ENCODE data around the gene HARBI1. TPM values are rescaled to one million over a fixed set of nuclear protein-coding genes. Genes with fewer than 3 reads are reported as not detected.

HARBI1 gene
- total and polyA plus RNA-seq, 2 of the 8 experiments (the other 6 are each of a cell fraction or from before 2014, with no cell fraction given): 3.8 to 5.1 TPM

DNA sequence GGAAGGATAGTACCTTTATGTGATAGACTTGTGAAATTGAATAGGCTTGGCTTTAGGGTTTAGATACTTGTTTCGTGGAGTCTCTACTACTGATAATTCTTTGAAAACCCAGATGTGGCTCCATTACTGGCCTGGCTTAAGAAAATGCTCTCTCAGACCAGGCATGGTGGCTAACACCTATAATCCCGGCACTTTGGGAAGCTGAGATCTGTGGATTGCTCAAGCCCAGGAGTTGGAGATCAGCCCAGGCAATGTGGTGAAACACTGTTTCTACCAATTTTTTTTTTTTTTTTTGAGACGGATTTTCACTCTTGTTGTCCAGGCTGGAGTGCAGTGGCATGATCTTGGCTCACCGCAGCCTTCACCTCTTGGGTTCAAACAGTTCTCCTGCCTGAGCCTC lies 41.2 kb upstream of the HARBI1 start:
- no peak overlapping the region for H3K27ac ChIP-seq (ENCODE audit: low read depth, low read length)

More for the DNA sequence above, 41.2 kb upstream of the HARBI1 start:
- H2BK20ac ChIP-seq (ENCODE audit: low read length): no peak overlapping the region
- no peaks in the 10 kb centered on the region for H3K79me2 ChIP-seq (ENCODE audit: control insufficient read depth in 1 of 2, insufficient read depth in 2 of 2, low read length in 2 of 2)
- H2BK5ac ChIP-seq (ENCODE audit: low read depth, low read length): no peak overlapping the region
- no peaks in the 10 kb centered on the region for H3K23me2 ChIP-seq (ENCODE audit: low read depth, low read length)
- no peak overlapping the region for H2BK15ac ChIP-seq (ENCODE audit: low read length)
- H3K9ac ChIP-seq (replicated peaks in 1 of 4; ENCODE audit: extremely low read depth in 1 of 4, low read depth in 3 of 4, low read length in 3 of 4): no peak overlapping the region
- POLR2A ChIA-PET (ENCODE audit: partially characterized antibody): interaction anchor here (0.7 to 1.2 kb wide), 2 partner anchors 8 to 11 kb away, joined by 3 read pairs; no protein-coding TSS in a partner anchor
- no peak overlapping the region for H2AFZ ChIP-seq (ENCODE audit: low read length)
- H3K56ac ChIP-seq (replicated peaks; ENCODE audit: insufficient read length, low read depth, low read length): no peak overlapping the region
- no peak overlapping the region for H4K91ac ChIP-seq (replicated peaks; ENCODE audit: insufficient read length, low read length)
- no peaks in the 10 kb centered on the region for H3K4me1 ChIP-seq (replicated peaks in 1 of 4; ENCODE audit: control insufficient read depth in 3 of 4, insufficient read depth in 4 of 4, low read length in 3 of 4)
- H3K4me2 ChIP-seq (ENCODE audit: insufficient read depth in 1 of 2, low read depth in 2 of 2, low read length in 2 of 2): no peak overlapping the region
- H2AK5ac ChIP-seq (ENCODE audit: low read depth, low read length): no peak overlapping the region
- H3K4me3 ChIP-seq (ENCODE audit: extremely low read depth in 1 of 4, insufficient read depth in 2 of 4, low read depth in 3 of 4, low read length in 4 of 4): no peak overlapping the region
- no peaks in the 10 kb centered on the region for H3K79me1 ChIP-seq (ENCODE audit: low read depth, low read length)
- no peaks in the 10 kb centered on the region for H3K27me3 ChIP-seq (replicated peaks in 1 of 4; ENCODE audit: control insufficient read depth in 3 of 4, extremely low read depth in 1 of 4, insufficient read depth in 3 of 4, low read length in 3 of 4)
- WGBS, 2 experiments (ENCODE audit: extremely low coverage in 1 of 2, insufficient coverage in 1 of 2, insufficient read length in 1 of 2, insufficient replicate concordance in 2 of 2, low coverage in 1 of 2, low lambda C conversion rate in 2 of 2, missing lambda C conversion rate in 1 of 2): 90% methylated on average over 4 of the region's 4 CpGs; no CpG with 5 or more reads in 1 of the 2 experiments
- H2BK120ac ChIP-seq (replicated peaks; ENCODE audit: low read depth, low read length): no peak overlapping the region
- no peak overlapping the region for H4K8ac ChIP-seq (ENCODE audit: extremely low read depth, insufficient read depth, low read length)
- no peak overlapping the region for H3K23ac ChIP-seq (ENCODE audit: insufficient read length)
- no peak for TF ChIP-seq CHD1 (IDR thresholded peaks at IDR 0.05; ENCODE audit: low read depth, low read length)
- TF ChIP-seq RAD21 (IDR thresholded peaks at IDR 0.05 in 1 of 2, conservative IDR thresholded peaks at IDR 0.05 in 1 of 2; ENCODE audit: low read depth in 2 of 2, low read length in 2 of 2): no peak
- no peak for TF ChIP-seq RXRA (IDR thresholded peaks at IDR 0.05; ENCODE audit: insufficient read depth, low read depth, low read length)
- TF ChIP-seq SUZ12 (IDR thresholded peaks at IDR 0.05; ENCODE audit: low read length): no peak
- TF ChIP-seq SP1 (IDR thresholded peaks at IDR 0.05; ENCODE audit: low read depth, low read length): no peak
- no peak for TF ChIP-seq KDM5A (IDR thresholded peaks at IDR 0.05; ENCODE audit: low read length)
- H3K9me3 ChIP-seq (ENCODE audit: insufficient read depth in 2 of 2, low read depth in 1 of 2, low read length in 1 of 2): no peaks in the 10 kb centered on the region
- H3K4ac ChIP-seq (replicated peaks; ENCODE audit: insufficient read length, low read depth, low read length): no peak overlapping the region
- H2BK12ac ChIP-seq (ENCODE audit: low read depth, low read length): no peak overlapping the region
- FAIRE-seq (no peak), DNase-seq (ENCODE audit: low read depth in 1 of 2, low spot score in 2 of 2) (no peak)
- H3K36me3 ChIP-seq (ENCODE audit: control insufficient read depth in 2 of 4, insufficient read depth in 4 of 4, low read length in 3 of 4): peaks cover 12 to 56% (median 33%) of the 10 kb centered on the region in 4 experiments
- no peak overlapping the region for H4K5ac ChIP-seq (ENCODE audit: insufficient read length, low read depth, low read length)
- no peak overlapping the region for H3K18ac ChIP-seq (ENCODE audit: extremely low read depth, low read length)
- H3K14ac ChIP-seq (ENCODE audit: insufficient read length): no peak overlapping the region
- CTCF ChIA-PET (ENCODE audit: partially characterized antibody): interaction anchor here (0.6 to 4.7 kb wide), 4 partner anchors 10 to 317 kb away, joined by 3 to 24 read pairs (median 4); no protein-coding TSS in a partner anchor
- H4K20me1 ChIP-seq (replicated peaks in 1 of 2; ENCODE audit: control insufficient read depth in 1 of 2, insufficient read depth in 2 of 2, low read length in 2 of 2): peaks cover 0 to 1% of the 10 kb centered on the region in 2 experiments

Measured in H1 (cell line).